Measurements from ENCODE around the gene ADGRG6. TPM values are rescaled to one million over a fixed set of nuclear protein-coding genes. Genes with fewer than 3 reads are reported as not detected.

ADGRG6 gene
- total RNA-seq, 1 experiment from 2014 or later, result 2.5 TPM

DNA sequence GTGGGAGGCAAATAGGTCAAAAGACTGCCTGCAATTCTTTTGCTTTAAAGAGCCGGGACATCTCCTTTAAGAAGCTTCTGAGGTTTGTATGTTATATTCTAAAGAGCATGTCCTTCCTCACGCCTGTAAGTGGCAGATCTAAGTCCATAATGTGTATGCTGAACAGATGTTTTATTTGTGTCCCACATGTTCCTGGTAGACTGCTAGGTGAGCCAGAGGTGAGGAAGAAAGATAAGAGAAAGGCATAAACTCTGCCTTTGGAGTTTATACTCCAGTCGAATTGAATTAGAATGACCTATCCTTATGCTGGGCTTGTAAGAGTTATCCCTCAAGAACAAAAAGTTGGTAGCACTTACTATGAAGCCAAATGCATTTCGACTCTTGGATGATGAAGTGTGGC lies 27.2 kb upstream of the ADGRG6 start:
- Mint-ChIP-seq H3K4me1 (peaks cover 6 to 8% of the 10 kb centered on the region in 2 experiments), H3K4me3 (no peak overlapping the region), H3K36me3 (ENCODE audit: insufficient read depth in 1 of 3, low read depth in 3 of 3) (no peaks in the 10 kb centered on the region; a peak in 1 of 7 replicates), H3K9me3 (no peaks in the 10 kb centered on the region; a peak in 1 of 5 replicates), H3K27me3 (ENCODE audit: low read depth) (no peaks in the 10 kb centered on the region), H3K27ac (no peak overlapping the region)
- Histone ChIP-seq H4K91ac (ENCODE audit: insufficient read length, low read depth, low read length) (no peak overlapping the region), H2BK120ac (ENCODE audit: low read depth, low read length, poor library complexity, severe bottlenecking) (no peak overlapping the region), H2BK15ac (ENCODE audit: low read depth, low read length) (no peak overlapping the region), H3K27ac (ENCODE audit: insufficient read length, low read depth, low read length) (no peak overlapping the region), H2BK5ac (ENCODE audit: insufficient read length, low read length) (no peak overlapping the region), H3K27me3 (ENCODE audit: insufficient read depth, low read length) (no peaks in the 10 kb centered on the region), H3K79me2 (ENCODE audit: insufficient read depth, low read length) (no peaks in the 10 kb centered on the region), H4K5ac (ENCODE audit: insufficient read length, low read depth, low read length) (no peak overlapping the region), H3T11ph (ENCODE audit: low read length) (no peak overlapping the region), H2BK12ac (ENCODE audit: insufficient read length, low read depth, low read length) (no peak overlapping the region), H3K4me1 (ENCODE audit: insufficient read depth, low read length) (peaks cover 4% of the 10 kb centered on the region; the same call in 1 of the 2 replicates), H3K14ac (ENCODE audit: insufficient read depth, low read length) (no peak overlapping the region), H3K79me1 (ENCODE audit: insufficient read depth, low read depth, low read length, poor library complexity, severe bottlenecking) (no peaks in the 10 kb centered on the region), H2BK20ac (ENCODE audit: low read depth, low read length, poor library complexity, severe bottlenecking) (no peak overlapping the region), H4K20me1 (ENCODE audit: control insufficient read depth, insufficient read depth, insufficient read length) (no peaks in the 10 kb centered on the region), H3K23me2 (ENCODE audit: insufficient read length, low read depth, low read length, poor library complexity, severe bottlenecking) (no peaks in the 10 kb centered on the region), H3K9ac (ENCODE audit: extremely low read depth, insufficient read length, low read length) (no peak overlapping the region), H3K4me2 (ENCODE audit: insufficient read depth, insufficient read length, low read length) (no peak overlapping the region), H2AK5ac (ENCODE audit: insufficient read length, low read length) (no peak overlapping the region), H3K23ac (ENCODE audit: insufficient read length, low read depth, low read length) (no peak overlapping the region), H3K56ac (ENCODE audit: insufficient read length, low read depth, low read length) (no peak overlapping the region), H3K18ac (ENCODE audit: insufficient read length, low read depth, low read length) (no peak overlapping the region), H2AFZ (ENCODE audit: low read length) (no peak overlapping the region), H4K8ac (replicated peaks; ENCODE audit: insufficient read length, low read depth, low read length) (no peak overlapping the region), H3K4ac (ENCODE audit: low read depth, low read length) (no peak overlapping the region), H3K9me3 (ENCODE audit: control insufficient read depth, low read depth, low read length) (no peaks in the 10 kb centered on the region)
- no CpG with 5 or more reads among the region's 4 CpGs for WGBS (ENCODE audit: extremely low coverage, insufficient read length, low lambda C conversion rate)
- no peak for TF ChIP-seq CTCF (conservative IDR thresholded peaks at IDR 0.05)
- no peak for DNase-seq
